Measurements from ENCODE around the gene KCNMB2.

KCNMB2 gene

DNA sequence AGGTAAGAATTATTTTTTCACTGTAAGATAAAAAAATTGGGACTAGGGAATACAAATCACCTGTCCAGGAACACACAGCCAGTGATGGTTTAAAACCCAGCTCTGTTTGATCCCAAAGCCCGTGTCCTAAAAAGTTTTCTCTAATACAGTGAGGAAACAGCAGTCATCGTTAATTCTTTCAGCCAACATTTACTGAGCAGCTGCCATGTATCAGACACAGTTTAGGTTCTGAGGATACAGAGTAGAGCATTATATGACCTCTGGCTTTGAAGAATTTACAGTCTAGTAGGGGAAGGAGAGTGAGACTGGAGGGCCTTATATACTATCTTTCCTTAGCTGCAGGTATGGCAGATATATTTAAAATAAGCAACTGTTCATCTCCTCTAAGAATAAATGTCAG lies 82.7 kb downstream of the KCNMB2 start:
- Histone ChIP-seq H3K4me1 (ENCODE audit: control insufficient read depth in 1 of 2, insufficient read depth in 1 of 2, low read depth in 1 of 2, low read length in 1 of 2) (no peaks in the 10 kb centered on the region), H3K9me3 (no peaks in the 10 kb centered on the region), H3K4me3 (ENCODE audit: low read depth in 1 of 2, low read length in 1 of 2) (no peak overlapping the region), H3K27ac (no peak overlapping the region), H3K36me3 (no peaks in the 10 kb centered on the region), H3K27me3 (no peaks in the 10 kb centered on the region)
- TF ChIP-seq CTCF (IDR thresholded peaks at IDR 0.05), result no peak

DNA sequence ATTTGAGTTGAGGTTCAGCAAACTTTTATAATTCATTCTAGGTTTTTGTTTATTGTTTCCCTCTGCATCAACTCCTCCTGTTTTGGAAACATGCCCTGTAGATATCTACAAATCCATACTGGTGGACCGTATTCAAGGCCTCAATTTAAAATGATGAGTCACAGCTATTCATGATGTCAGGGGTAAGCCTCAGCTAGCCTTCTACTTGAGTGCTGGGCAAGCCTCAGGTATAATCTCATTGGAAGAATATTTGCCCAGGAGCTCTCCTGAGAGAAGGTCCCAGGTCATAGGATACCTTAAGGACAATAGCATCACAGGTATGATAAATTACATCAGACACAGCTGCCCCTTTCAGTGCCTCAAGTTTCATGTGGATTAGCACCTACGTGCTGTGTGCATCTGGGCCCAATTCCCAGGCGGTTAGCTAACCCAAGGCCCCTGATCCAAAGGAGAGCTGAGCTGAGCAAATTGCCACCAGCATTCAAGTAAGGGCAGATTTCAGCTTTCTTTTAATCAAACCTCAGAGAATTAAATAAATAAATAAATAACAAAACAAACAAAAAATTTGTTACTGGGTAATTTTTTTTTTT lies 87.5 kb downstream of the KCNMB2 start:
- H3K4me1 ChIP-seq (ENCODE audit: control insufficient read depth in 1 of 2, insufficient read depth in 1 of 2, low read depth in 1 of 2, low read length in 1 of 2), result no peaks in the 10 kb centered on the region
- no peak overlapping the region for H3K27ac ChIP-seq
- no peak for TF ChIP-seq CTCF (IDR thresholded peaks at IDR 0.05)
- no peaks in the 10 kb centered on the region for H3K27me3 ChIP-seq
- H3K36me3 ChIP-seq, result no peaks in the 10 kb centered on the region
- no peak overlapping the region for H3K4me3 ChIP-seq (ENCODE audit: low read depth in 1 of 2, low read length in 1 of 2)
- no peaks in the 10 kb centered on the region for H3K9me3 ChIP-seq

DNA sequence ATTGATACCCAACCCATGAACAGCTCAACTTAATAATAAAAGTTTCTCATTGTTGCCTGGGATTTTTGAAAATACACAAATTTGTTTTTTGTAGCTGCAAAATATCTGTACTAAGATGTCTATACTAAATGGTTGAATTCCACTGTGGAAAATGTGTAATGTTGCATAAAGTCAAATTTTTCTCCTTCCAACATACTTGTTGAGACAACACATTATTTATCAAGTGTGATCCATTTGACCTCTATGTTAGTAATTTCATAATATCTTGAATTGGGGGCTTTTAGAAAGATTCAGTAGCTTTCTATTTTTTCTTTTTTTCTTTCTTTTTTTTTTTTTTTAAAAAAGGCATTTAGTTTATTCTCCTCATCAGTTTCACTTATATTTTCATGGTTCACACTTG lies 88.0 kb downstream of the KCNMB2 start:
- Histone ChIP-seq H3K4me1 (ENCODE audit: control insufficient read depth in 1 of 2, insufficient read depth in 1 of 2, low read depth in 1 of 2, low read length in 1 of 2) (no peaks in the 10 kb centered on the region), H3K27ac (no peak overlapping the region), H3K36me3 (no peaks in the 10 kb centered on the region), H3K27me3 (no peaks in the 10 kb centered on the region), H3K9me3 (no peaks in the 10 kb centered on the region), H3K4me3 (ENCODE audit: low read depth in 1 of 2, low read length in 1 of 2) (no peak overlapping the region)
- no peak for TF ChIP-seq CTCF (IDR thresholded peaks at IDR 0.05)

DNA sequence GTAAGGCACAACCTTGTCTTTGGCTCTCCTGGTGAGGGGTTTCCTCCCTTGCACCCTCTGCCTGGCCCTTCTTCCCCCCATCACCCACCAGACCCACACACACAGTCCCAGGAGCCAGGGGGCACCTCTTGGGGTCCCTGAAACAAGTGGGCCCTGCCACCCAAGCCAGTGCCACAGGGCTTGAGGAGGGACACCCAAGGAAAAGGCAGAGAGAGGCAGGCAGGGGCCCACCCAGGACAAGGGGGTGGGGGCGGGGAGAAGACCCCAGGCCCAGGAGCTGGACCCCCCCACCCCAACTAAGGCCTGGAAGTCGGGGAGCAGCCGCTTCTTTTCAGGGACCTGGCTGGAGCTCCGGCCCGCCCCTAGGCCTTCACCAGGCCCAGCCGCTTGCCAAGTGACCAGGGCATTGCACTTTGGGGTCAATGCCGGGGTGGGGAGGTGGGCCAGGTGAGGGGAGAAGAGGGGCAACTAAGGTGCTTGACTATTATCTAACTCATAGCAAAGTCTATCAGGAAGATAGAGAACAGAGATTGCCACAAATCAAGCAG lies 88.9 kb downstream of the KCNMB2 start:
- Histone ChIP-seq H3K9me3 (no peaks in the 10 kb centered on the region), H3K27me3 (no peaks in the 10 kb centered on the region), H3K36me3 (no peaks in the 10 kb centered on the region), H3K4me1 (ENCODE audit: control insufficient read depth in 1 of 2, insufficient read depth in 1 of 2, low read depth in 1 of 2, low read length in 1 of 2) (no peaks in the 10 kb centered on the region), H3K4me3 (ENCODE audit: low read depth in 1 of 2, low read length in 1 of 2) (no peak overlapping the region), H3K27ac (no peak overlapping the region)
- no peak for TF ChIP-seq CTCF (IDR thresholded peaks at IDR 0.05)

GRCh38 chr3:178628037-178628436 lies 91.8 kb downstream of the KCNMB2 start:
- TF ChIP-seq CTCF (IDR thresholded peaks at IDR 0.05), result no peak
- H3K27me3 ChIP-seq, result no peaks in the 10 kb centered on the region
- H3K4me1 ChIP-seq (ENCODE audit: control insufficient read depth in 1 of 2, insufficient read depth in 1 of 2, low read depth in 1 of 2, low read length in 1 of 2), result no peaks in the 10 kb centered on the region
- no peak overlapping the region for H3K27ac ChIP-seq
- no peaks in the 10 kb centered on the region for H3K36me3 ChIP-seq
- H3K4me3 ChIP-seq (ENCODE audit: low read depth in 1 of 2, low read length in 1 of 2), result no peak overlapping the region
- no peaks in the 10 kb centered on the region for H3K9me3 ChIP-seq
